ENCODE measurements around the gene CIZ1.

The CIZ1 gene

DNA sequence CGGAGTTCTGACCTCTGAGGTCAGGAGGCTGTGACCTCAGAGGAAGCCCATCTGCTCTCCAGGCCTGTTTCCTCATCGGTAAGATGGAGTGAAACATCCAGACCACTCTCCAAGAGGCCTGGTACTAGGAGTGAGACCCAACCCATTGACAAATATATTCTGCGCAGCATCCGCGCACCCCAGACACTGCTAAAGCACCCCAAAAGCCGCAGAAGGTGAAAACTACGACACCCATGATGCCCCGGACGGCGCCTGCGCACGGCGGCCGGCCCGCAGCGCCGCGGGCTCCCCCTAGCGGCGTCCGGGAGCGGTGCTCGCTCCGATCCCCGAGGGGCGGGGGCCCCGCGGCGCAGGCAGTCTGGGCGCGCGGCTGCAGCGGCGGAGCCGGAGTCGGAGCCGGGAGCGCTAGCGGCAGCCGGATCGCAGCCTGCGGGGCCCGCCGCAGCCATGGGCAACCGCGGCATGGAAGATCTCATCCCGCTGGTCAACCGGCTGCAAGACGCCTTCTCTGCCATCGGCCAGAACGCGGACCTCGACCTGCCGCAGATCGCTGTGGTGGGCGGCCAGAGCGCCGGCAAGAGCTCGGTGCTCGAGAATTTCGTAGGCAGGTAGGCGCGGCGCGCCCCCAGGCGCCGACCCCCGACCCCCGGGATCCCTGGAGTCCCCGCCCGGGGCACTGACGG, 11.8 kb upstream of the CIZ1 start, which contains the start of gene DNM1:
DNM1 (plus strand) TSS at position 356 of the 683 bp plus-strand sequence; CDS start at position 448, 92 bp downstream.
- H3K4me1 ChIP-seq (ENCODE audit: insufficient read depth, poor library complexity, severe bottlenecking) = no peaks in the 10 kb centered on the region
- H3K27me3 ChIP-seq (ENCODE audit: insufficient read depth, poor library complexity, severe bottlenecking) = no peaks in the 10 kb centered on the region
- ATAC-seq (ENCODE audit: low read depth) (peak; percentile 77), DNase-seq (ENCODE audit: low spot score) (no peak)
- no peak within 1 kb of the TSS for H3K27ac ChIP-seq (ENCODE audit: poor library complexity, severe bottlenecking)
- TF ChIP-seq, protein P1, sequence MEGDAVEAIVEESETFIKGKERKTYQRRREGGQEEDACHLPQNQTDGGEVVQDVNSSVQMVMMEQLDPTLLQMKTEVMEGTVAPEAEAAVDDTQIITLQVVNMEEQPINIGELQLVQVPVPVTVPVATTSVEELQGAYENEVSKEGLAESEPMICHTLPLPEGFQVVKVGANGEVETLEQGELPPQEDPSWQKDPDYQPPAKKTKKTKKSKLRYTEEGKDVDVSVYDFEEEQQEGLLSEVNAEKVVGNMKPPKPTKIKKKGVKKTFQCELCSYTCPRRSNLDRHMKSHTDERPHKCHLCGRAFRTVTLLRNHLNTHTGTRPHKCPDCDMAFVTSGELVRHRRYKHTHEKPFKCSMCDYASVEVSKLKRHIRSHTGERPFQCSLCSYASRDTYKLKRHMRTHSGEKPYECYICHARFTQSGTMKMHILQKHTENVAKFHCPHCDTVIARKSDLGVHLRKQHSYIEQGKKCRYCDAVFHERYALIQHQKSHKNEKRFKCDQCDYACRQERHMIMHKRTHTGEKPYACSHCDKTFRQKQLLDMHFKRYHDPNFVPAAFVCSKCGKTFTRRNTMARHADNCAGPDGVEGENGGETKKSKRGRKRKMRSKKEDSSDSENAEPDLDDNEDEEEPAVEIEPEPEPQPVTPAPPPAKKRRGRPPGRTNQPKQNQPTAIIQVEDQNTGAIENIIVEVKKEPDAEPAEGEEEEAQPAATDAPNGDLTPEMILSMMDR (IDR thresholded peaks at IDR 0.05; ENCODE audit: poor library complexity, severe bottlenecking) = peak; percentile 99
- peak within 1 kb of the TSS; percentile 48 for H3K4me3 ChIP-seq (ENCODE audit: severe bottlenecking)
- peaks cover 2% of the 10 kb centered on the region for H3K9me3 ChIP-seq (ENCODE audit: severe bottlenecking)
- H3K36me3 ChIP-seq (ENCODE audit: low read depth) = no peaks in the 10 kb centered on the region

DNA sequence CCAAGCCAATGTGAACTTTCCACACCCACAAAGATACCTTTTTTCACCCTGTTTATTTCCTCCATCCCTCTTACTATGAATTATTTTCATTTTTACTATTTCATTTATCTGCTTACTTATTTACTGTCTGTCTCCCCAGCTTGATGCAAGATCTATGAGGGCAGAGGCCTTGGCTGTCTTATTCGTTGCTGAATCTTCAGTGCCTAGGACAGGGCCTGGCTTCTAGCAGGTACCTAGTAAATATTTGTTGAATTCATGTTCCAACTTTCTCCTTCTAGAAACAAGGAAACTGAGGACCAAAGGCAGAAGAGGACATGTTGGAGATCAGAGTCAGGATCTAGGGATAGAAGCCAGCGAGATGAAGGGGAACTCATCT, 11.3 kb upstream of the CIZ1 start:
- H3K4me1 ChIP-seq (ENCODE audit: insufficient read depth, poor library complexity, severe bottlenecking) = no peaks in the 10 kb centered on the region
- H3K9me3 ChIP-seq (ENCODE audit: severe bottlenecking) = peaks cover 2% of the 10 kb centered on the region
- ATAC-seq (ENCODE audit: low read depth) = no peak
- no peak overlapping the region for H3K27ac ChIP-seq (ENCODE audit: poor library complexity, severe bottlenecking)
- no peak overlapping the region for H3K4me3 ChIP-seq (ENCODE audit: severe bottlenecking)
- no peak for DNase-seq (ENCODE audit: low spot score)
- TF ChIP-seq, protein P1 (IDR thresholded peaks at IDR 0.05; ENCODE audit: poor library complexity, severe bottlenecking) = no peak
- H3K36me3 ChIP-seq (ENCODE audit: low read depth) = no peaks in the 10 kb centered on the region
- no peaks in the 10 kb centered on the region for H3K27me3 ChIP-seq (ENCODE audit: insufficient read depth, poor library complexity, severe bottlenecking)

DNA sequence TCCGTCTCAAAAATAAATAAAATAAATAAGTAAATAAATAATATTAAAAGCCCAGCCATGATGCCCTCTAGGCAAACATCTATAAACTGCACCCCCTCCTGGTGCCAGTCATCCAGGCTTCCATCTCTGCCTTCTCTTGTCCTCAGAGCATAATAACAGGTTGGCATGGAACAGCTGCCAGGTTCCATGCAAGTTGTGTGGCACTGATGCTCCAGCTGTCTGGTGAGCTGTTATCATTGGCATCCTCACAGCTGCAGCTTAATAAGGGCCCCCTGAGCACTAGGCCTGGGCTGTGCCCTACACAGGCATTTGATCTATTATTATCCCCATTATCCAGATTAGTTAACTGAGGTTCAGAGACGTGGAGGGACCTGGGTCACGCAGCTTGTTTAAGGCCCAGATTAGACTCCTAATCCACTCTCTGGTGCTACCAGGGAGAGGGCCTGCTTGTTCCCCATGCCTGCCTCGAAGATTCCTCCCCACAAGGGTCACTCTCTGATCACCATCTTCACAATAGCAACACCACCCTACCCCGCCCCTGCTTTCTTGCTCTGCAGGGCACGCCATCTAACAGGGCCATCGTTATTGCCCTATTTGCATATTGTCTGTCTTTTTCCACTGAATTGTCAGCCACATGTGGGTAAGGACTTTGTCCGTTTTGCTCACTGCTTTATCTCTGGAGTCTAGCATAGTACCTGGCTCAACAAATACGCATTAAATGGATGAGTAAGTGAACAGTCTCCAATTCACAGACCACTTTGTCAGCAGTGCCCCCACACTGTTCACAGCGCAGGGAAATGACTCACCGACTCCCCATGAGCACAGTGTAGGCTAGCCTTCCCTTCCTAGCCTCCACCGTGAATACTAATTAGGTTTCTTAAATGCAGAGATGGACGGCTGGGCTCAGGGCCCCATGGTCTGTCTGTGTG, 10.3 kb upstream of the CIZ1 start:
- Histone ChIP-seq H3K36me3 (ENCODE audit: low read depth) (no peaks in the 10 kb centered on the region), H3K9me3 (ENCODE audit: severe bottlenecking) (peaks cover 2% of the 10 kb centered on the region), H3K4me3 (ENCODE audit: severe bottlenecking) (no peak overlapping the region), H3K27me3 (ENCODE audit: insufficient read depth, poor library complexity, severe bottlenecking) (no peaks in the 10 kb centered on the region), H3K4me1 (ENCODE audit: insufficient read depth, poor library complexity, severe bottlenecking) (no peaks in the 10 kb centered on the region), H3K27ac (ENCODE audit: poor library complexity, severe bottlenecking) (no peak overlapping the region)
- TF ChIP-seq, protein P1 (IDR thresholded peaks at IDR 0.05; ENCODE audit: poor library complexity, severe bottlenecking) = no peak
- ATAC-seq (ENCODE audit: low read depth) = no peak
- no peak for DNase-seq (ENCODE audit: low spot score)

DNA sequence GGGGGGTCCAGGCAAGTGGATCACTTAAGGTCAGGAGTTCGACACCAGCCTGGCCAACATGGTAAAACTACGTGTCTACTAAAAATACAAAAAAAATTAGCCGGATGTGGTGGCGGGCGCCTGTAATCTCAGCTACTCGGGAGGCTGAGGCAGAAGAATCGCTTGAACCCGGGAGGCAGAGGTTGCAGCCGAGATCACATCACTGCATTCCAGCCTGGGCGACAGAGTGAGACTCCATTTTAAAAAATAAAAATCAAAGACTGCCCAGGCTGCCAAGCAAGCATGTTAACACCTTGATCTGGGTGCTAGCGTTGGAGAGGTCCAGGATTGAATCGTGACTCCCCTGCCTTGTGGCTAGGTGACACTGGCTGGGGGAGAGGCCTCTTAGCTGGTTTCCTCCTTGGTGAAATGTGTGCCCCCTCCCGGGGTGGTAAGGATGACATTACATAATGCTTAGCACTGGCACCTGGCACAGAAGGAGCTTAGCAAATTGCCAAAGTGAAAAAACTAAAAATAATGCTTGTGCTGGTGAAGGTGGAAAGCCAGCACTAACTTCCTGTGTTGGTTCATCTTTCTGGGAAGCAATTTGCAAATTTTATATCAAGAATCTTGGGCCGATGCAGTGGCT, 2.2 kb upstream of the CIZ1 start:
- H3K36me3 ChIP-seq (ENCODE audit: low read depth) = peaks cover 15% of the 10 kb centered on the region
- H3K27ac ChIP-seq (ENCODE audit: poor library complexity, severe bottlenecking) = peak overlapping the region; percentile 58
- no peak overlapping the region for H3K4me3 ChIP-seq (ENCODE audit: severe bottlenecking)
- no peaks in the 10 kb centered on the region for H3K27me3 ChIP-seq (ENCODE audit: insufficient read depth, poor library complexity, severe bottlenecking)
- DNase-seq (ENCODE audit: low spot score) (no peak), ATAC-seq (ENCODE audit: low read depth) (no peak)
- TF ChIP-seq, protein P1 (IDR thresholded peaks at IDR 0.05; ENCODE audit: poor library complexity, severe bottlenecking) = no peak
- H3K4me1 ChIP-seq (ENCODE audit: insufficient read depth, poor library complexity, severe bottlenecking) = peaks cover 2% of the 10 kb centered on the region
- no peaks in the 10 kb centered on the region for H3K9me3 ChIP-seq (ENCODE audit: severe bottlenecking)
